Fibroblast of mammary gland (primary cell): ENCODE data around the gene ARMCX4.
"Not testable (repeated sequence)": the region's sequence is repeated elsewhere in the genome, so short reads cannot be mapped to it uniquely, and the experiment has no call there.

ENCODE experiments used
- DNase-seq: peaks from one replicate; pipeline ENCODE4 v3.0.0-alpha.2; 2010; ENCODE audit warnings: low read depth
- H3K4me3 ChIP-seq: 2 replicates; pipeline ENCODE4 v1.5.1; 2011; ENCODE audit warnings: low read depth, mild to moderate bottlenecking, low read length, moderate library complexity; ENCODE audit not compliant: control insufficient read depth
- TF ChIP-seq, protein P1 (sequence below): conservative IDR thresholded peaks from 2 replicates; pipeline ENCODE4 v1.5.1; 2011; ENCODE audit warnings: low read depth, low read length, inconsistent platforms; ENCODE audit not compliant: control insufficient read depth, insufficient read depth

Gene ARMCX4

GRCh38 chrX:101491943-101492342 is 6.7 kb downstream of the ARMCX4 start:
- TF ChIP-seq, protein P1, sequence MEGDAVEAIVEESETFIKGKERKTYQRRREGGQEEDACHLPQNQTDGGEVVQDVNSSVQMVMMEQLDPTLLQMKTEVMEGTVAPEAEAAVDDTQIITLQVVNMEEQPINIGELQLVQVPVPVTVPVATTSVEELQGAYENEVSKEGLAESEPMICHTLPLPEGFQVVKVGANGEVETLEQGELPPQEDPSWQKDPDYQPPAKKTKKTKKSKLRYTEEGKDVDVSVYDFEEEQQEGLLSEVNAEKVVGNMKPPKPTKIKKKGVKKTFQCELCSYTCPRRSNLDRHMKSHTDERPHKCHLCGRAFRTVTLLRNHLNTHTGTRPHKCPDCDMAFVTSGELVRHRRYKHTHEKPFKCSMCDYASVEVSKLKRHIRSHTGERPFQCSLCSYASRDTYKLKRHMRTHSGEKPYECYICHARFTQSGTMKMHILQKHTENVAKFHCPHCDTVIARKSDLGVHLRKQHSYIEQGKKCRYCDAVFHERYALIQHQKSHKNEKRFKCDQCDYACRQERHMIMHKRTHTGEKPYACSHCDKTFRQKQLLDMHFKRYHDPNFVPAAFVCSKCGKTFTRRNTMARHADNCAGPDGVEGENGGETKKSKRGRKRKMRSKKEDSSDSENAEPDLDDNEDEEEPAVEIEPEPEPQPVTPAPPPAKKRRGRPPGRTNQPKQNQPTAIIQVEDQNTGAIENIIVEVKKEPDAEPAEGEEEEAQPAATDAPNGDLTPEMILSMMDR, result no peak
- DNase-seq, result no peak
- H3K4me3 ChIP-seq, result no peak overlapping the region

DNA sequence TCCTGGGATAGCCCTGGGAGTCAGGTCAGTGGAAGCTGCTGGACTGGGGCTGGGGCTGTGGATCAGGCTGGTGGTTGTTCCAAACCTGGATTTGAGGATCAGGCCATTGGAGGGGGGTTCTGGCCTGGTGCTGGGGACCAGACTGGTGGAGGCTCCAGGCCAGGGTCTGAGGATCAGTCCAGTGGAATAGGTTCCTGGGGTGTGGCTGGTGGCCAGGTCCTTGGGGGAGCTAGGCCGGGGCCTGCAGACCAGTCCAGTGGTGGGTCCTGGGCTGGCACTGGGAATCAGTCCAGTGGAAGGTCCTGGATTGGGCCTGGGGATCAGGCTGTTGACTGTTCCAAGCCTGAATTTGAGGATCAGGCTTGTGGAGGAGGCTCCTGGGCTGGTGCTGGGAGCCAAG is 8.0 kb downstream of the ARMCX4 start:
- TF ChIP-seq, protein P1, result no peak
- no peak overlapping the region for H3K4me3 ChIP-seq
- DNase-seq, result no peak

GRCh38 chrX:101502929-101503328 is 17.7 kb downstream of the ARMCX4 start:
- H3K4me3 ChIP-seq, result not testable (repeated sequence)

DNA sequence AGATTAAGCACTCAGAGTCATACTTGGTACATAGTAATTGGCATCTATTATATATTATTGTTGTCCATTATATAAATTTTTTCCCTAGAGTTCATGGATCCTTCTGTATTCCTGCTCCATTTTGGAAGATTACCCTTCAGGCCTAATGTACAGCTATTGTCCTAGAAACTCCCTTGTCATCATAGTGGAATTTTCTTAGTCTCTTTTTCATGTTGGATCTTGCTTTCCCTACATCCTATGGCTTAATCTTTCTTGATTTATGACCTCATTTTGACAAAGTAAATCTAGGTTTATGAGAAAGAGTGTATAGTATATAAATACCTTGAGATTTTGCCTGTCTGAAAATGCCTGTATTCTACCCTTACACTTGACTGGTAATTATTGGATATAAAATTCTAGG is 22.1 kb downstream of the ARMCX4 start:
- DNase-seq, result no peak
- TF ChIP-seq, protein P1, result no peak
- no peak overlapping the region for H3K4me3 ChIP-seq

More at GRCh38 chrX:101502929-101503328, 17.7 kb downstream of the ARMCX4 start:
- not testable (repeated sequence) for DNase-seq

- TF ChIP-seq, protein P1, result no peak
- H3K4me3 ChIP-seq, result no peak overlapping the region
- no peak for DNase-seq
These were observed 22.7 kb downstream of the ARMCX4 start for GRCh38 chrX:101507986-101508385.

GRCh38 chrX:101530944-101531343 is 45.7 kb downstream of the ARMCX4 start:
- DNase-seq, result no peak
- H3K4me3 ChIP-seq, result no peak overlapping the region
- TF ChIP-seq, protein P1, result no peak
